Medulla oblongata (tissue), 1 donor: ENCODE data around the gene CTCFL.
"Not testable (repeated sequence)": the region's sequence is repeated elsewhere in the genome, so short reads cannot be mapped to it uniquely, and the experiment has no call there.

Experiments used
- DNase-seq: peaks from one replicate; pipeline ENCODE4 v3.0.0-alpha.2; 2015; ENCODE audit errors: extremely low spot score

CTCFL gene

DNA sequence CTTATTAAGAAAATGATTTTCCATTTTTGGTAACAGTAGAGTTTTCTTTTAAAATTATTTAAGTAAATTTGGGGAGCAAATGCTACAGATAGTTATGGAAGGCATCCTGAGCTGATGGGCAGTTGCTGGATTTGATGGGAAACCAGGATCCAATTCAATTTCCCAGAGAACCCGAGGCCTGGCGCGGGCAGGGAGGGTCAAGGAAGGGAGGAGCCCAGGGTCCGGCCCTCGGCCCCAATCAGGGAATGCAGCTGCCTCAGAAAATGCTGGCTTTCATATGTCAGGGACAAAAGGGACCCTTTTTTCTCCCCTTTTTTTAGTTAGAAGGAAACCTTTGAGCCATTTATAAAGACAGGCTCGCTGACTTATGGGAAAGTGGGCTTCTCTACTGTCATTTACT lies 42.1 kb downstream of the CTCFL start:
- DNase-seq: no peak

DNA sequence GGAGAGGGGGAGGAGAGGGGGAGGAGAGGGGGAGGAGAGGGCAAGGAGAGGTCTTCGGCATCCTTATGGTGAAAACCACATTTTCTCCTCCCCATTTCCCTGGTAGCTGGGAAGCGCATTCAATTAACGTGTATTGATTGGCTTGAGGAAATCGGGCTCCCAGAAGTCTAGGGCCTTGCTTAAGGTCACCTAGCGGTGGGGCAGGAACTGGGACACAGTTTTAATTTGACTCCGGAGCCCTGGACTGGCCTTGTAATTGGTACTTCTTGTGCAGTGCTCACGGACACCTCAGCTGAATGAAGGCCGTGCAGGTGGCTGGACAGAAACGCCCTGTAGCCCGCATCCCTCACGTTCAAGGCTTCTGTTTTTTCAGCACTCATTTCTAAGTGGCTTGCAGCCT lies 42.8 kb downstream of the CTCFL start:
- DNase-seq: no peak

DNA sequence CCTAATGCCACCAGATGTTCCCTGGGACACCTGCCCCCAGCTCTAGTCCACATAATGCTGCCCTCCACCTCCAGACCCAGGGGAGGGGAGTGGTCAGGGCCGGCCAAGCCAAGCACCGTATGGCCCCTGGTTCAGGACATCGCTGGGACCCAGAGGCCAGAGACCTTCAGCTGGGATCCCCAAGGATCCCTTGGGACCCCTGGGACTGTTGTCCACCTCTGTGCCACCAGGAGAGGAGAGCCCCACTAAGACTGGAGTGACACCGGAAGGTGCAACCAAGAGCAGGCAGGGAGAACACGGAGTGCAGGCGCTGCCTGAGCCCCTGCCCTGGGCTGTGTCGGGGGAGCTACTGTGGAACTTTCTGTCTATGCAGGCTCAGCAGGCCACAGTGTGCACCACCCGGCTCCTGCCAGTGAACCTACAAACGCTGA lies 43.6 kb downstream of the CTCFL start:
- DNase-seq: no peak

- DNase-seq: no peak
Observed at GRCh38 chr20:57480444-57481160, 44.3 kb downstream of the CTCFL start.

GRCh38 chr20:57479196-57479595 lies 45.7 kb downstream of the CTCFL start:
- no peak for DNase-seq

- no peak for DNase-seq
Observed at GRCh38 chr20:57478176-57478575, 46.8 kb downstream of the CTCFL start.

GRCh38 chr20:57476641-57477461 lies 48.1 kb downstream of the CTCFL start:
- no peak for DNase-seq

GRCh38 chr20:57476084-57476526 lies 48.8 kb downstream of the CTCFL start:
- DNase-seq: no peak

DNA sequence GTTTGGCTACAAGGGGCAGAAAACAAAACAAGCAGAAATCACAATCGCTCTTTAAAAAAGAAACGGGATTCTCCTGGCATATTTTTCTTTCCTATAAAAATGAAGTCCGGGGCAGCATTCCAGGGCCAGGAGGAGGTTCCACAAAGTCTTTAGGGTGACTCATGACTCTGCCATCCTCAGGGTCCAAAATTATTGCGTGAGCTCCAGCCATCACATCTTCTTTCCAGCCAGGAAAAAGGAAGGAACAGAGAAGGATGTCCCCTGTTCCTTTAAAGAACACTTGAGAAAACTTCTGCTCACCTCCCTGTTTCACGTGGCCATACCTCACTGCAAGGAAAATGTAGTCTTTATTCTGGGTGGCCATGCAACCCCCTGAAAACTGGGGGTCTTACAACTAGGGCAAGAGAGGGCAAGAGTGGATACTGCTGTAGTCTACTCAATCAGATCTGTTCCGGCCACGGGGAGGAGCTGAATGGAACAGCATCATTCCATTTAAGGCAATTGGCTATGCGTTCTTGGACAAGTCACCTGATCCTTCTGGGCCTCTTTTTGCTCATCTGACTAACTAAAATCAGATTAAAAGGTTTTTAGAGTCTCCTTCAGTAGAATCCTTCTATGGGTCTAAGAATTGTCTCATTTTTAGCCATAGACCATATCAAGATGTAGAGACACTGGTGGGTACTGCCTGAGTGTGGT lies 49.4 kb downstream of the CTCFL start:
- no peak for DNase-seq

DNA sequence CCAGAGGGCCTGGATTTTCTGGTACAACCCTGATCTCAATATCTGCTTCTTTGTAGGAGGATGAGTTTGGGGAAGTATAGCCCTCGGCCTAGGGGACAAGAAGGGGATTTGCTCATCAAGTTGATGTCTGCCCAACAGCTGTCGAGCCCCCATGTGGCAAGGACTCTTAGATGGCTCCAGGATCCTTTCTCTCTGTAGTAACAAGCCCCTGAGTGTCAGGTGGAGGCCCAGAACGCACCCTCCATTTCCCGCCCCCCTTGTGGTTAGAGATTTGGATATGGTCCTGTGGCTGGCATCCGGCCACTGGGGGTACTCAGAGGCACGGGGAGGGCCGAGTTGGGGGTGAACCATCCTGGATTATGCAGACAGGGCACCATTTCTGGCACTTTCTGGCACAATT lies 50.1 kb downstream of the CTCFL start:
- DNase-seq: no peak

- DNase-seq: no peak
Observed at GRCh38 chr20:57474205-57474604, 50.7 kb downstream of the CTCFL start.

DNA sequence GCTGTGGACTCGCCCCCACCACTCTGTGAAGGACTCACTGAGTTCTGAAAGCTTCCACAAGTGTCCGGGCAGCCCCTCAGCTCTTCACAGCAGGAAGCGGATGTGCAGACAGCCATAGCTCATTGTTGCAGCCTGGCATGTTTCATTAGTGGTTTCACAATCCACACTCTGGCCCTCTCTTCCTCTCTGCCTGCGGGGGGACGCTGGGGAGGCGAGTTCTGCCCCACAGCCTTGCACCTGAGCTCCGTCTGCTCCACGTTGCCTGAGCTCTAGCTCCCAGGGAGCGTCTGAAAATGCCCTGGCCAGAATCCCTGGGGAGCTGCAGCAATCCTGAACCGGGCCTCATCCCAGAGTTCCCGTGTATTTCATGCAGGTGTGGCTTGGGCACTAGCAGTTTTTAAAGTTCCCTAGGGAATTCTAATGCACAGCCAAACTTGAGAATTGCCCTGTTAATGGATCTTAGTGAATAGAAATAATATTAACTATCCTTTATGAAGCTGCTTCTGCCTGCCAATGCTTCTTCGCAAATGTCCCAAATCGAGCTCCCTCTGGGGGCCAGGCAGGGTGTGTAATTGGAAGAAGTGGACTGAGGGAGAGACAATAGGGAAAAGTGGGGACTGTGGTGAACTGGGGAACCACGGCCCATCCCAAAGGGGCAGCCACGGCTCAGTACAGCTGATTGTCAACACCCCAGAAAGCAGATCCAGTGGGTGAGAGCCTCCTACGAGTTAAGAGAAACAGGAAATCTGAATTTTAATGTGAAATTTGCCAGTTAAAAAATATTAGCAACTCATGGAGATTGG lies 51.5 kb downstream of the CTCFL start:
- DNase-seq: peak; percentile 56

GRCh38 chr20:57472474-57472873 lies 52.5 kb downstream of the CTCFL start:
- DNase-seq: not testable (repeated sequence)

GRCh38 chr20:57471496-57472372 lies 53.2 kb downstream of the CTCFL start:
- no peak for DNase-seq

GRCh38 chr20:57470666-57471495 lies 54.1 kb downstream of the CTCFL start:
- DNase-seq: no peak

GRCh38 chr20:57470212-57470522 lies 54.8 kb downstream of the CTCFL start:
- no peak for DNase-seq

DNA sequence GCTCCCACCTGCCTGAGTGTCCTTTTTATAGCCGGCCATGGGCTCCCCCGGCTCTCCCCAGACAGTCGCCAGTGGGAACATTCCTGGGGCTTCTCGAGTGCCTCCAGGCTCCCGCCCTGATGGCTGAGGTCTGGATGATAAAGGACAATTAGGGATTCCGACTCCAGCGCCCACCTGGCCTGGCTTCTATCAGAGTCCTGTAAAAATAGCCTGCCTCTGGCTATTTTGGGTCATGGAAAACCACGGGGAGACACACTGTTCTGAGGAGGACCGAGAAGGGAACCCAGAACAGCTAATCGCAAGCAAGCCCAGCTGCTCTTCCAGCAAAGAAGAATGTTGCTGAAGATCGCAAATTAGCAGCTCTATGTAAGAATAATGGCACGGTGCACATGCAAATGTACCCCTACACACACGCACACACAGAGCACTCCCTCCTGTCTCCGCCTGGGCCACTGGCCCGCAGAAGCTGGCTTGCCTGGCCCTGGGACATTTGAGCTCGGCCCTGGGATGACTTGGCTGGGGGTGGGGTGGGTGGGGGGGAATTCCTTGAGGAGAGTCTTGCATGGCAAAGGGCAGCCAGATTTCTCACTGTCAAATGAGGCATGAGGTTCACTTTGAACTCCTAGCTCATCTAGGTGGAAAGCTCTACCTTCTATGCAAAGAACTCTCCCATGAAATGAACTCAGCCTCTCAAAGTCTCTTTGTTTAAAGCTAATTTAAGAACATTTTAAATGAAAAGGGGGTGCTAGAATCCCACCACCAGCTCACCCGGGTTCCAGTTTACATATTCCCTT lies 55.3 kb downstream of the CTCFL start:
- DNase-seq: no peak

DNA sequence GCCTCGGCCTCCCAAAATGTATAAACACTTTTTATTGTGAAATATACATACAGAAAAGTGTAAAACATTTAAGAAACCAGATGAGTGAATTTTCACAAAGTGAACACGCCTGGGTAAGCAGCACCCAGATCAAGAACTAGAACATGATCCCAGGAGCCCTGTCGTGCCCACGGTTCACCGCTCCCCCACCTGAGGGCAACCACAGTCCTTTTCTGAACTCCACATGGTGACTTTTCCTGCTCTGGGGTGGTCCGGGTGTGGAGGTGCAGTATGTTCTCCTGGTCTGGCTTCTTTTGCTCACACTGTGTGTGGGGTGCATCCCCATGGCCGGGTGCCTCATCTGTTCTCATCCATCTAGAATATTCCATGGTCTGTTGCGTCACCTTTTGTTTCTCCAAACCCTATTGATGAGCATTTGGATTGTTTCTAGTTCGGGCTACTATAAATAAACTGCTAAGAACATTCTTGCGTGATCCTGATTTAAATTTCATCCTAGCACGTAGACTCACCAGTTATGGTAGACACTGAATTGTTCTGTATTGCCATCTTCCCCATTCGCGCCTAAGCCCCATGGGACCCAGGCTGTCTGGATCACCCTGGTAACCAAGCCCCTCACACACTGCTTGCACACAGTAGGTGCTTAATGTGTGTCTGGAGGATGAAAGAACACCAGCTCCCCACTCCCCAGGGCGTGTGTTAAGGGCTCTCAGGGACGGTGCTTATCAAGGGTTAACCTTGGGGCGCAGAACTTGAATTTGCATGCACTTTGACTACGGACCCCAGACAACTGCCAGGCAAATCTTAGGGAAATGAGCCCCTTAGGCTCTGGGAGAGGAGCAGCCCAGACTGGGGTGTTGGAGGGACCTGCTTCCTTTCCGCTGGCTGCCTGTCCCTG lies 56.2 kb downstream of the CTCFL start:
- no peak for DNase-seq
